Dedifferentiated amniotic fluid mesenchymal stem cell (primary cell): ENCODE data around the gene THBS1.

Experiments
- DNase-seq: peaks from one replicate; pipeline ENCODE4 v3.0.0-alpha.2; 2016; ENCODE audit errors: extremely low spot score

Gene THBS1

DNA sequence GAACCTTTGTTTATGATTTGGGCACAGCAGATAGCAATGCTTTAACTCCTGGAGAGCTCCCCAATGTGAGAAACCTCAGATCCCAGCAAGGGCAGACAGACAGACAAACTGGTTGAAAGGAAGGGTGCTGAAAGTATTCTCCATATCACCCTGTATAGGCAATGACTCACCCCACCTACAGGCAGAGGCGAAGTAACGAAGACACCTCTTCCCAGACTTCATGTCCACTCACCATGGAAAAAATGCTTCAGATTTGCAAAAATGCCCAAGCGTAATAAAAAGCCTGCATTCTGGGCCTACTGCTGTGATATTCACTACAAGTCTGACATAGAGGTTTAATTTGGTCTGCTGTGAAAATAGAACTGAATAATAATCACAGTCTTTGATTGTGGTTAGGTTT lies 50.5 kb downstream of the THBS1 start:
- no peak for DNase-seq

DNA sequence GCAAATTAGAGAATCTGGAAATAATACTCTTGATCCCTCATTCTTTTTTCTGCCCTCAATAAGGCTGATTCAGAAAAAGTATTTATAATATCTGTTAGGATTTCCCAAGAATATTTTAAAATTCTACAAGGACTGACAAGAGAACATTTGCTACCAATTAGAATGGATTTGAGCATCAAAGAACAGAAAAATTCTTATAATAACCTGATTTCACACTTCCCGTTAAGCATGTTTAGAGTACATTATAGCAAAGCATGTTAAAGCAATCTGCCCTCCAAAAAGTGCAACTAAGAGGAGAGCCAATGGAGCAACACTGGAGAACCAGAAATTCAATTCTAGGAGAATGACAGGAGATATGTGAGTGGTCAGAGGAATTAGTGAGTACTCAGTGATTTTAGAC lies 57.2 kb downstream of the THBS1 start:
- peak; percentile 21 for DNase-seq

DNA sequence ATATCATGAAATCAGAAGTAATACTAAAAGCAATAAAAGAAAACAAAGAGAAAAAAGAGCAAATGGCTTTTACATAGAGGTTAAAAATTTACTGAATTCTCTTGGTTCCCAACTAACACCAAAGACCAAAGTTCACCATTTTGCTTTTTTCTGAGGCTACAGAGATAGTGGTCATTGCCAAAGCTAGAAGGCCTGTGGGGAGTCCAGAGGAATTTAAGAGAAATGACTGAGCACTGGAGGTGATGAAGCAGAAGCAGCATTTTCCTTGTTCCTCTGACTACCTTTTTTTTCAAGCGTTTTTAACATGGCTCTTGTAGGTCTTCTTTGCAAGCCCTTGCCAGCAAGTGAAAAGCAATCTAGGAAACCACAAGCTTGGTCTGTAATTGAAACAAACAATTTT lies 58.2 kb downstream of the THBS1 start:
- no peak for DNase-seq

- DNase-seq = no peak
These were observed 59.8 kb downstream of the THBS1 start for GRCh38 chr15:39640665-39641064.

GRCh38 chr15:39641191-39641889 lies 60.5 kb downstream of the THBS1 start:
- no peak for DNase-seq

DNA sequence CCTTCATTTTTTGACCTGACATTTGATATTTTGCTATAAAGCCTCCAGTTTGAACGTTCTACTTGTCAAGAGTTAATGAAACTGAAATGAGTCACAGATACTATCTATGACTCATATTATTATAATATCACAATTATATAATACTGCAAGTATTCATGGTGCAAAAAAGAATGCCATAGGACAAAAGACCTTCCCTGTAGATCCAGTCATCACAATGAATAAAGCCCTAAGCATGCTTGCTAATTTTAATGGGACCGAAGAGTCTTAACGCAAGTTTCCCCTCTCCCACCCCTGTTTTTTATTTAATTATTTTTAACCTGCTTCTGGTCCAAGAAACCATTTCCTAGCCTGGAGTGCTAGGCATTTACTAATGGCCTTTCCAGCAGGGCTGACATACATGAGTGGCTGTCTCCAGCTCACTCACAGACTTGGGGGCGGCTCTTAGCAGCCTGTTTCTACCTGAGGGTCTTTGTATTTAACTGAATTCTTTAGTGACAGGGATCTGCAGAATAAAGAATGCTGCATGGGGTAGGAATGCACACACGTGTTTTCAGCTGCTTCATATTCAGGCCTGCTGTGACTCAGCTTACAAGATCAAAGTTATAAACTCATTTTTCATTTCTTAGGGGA lies 61.2 kb downstream of the THBS1 start:
- DNase-seq = peak; percentile 48

DNA sequence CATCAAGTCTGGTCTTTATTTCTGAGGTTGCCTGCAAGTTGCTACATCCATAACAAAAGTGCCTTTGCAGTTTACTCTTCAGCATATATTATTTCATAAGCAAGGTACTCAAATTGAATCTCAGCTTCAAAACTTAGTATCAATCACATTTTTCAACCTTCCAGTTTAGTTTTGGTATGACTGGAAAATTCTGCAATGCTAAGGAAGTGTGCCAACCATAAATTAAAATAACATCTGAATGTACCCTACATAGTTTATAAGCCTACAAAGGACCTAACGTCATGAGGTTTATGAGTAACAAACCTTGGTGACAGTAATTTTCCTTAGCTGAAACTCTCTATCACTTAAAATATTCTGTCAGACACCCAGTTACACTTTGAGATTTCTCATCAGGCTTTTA lies 62.8 kb downstream of the THBS1 start:
- DNase-seq = no peak

DNA sequence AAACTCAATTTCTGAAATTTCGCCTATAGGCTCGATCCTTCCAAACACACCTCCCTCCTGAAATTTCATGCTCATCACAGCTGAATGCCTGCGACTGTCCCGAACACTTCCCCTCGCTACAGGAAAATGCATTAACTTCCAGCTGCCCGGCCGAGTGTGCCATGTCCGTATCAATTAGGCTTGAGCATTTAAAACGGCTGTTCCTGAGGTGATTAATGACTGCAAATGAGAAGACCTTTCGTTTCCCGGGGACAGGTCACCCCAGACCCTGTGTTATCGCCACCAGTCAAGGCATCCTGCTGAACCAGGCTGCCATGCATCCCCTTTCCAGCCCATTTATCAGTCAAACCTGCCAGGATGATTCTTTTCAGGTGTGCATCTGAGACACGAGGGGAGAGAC lies 63.3 kb downstream of the THBS1 start:
- no peak for DNase-seq

DNA sequence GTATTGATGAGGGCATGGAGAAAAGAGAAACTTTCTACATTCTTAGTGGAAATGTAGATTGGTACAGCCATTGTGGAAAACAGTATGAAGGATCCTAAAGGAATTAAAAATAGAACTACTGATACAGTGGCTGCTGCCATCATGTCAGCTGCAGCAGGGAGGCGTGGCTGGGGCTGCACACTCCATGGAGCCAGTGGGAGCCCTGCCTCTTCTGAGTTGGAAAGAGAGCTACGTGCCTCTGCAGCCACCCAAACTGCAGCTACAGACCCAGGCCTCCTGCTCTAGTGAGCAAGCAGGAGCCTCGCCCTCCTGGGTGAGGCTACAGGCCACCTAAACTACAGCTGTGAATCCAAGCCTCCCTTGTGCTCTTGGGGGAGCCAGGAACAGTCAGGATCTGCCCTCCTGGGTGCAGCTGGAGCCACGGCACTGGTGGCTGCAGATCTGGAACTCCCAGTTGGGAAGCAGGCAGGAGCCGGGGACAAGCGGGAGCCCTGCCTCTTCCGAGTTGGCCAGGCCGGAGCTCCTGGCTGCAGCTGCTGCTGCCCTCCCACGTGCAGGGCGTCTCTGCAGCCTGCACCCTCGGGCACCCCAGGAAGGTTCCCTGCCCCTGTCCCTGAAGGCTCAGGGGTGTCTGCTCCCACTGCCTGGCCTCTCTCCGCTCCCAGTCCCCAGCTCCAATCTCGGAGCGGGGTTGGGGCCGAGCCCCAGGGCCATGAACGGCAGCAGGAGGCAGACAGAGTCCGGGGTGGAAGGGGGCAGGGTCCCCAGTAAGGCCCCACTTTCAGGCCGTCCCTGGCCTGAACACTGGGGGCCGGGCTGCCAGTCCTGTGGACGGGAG lies 64.5 kb downstream of the THBS1 start:
- no peak for DNase-seq

DNA sequence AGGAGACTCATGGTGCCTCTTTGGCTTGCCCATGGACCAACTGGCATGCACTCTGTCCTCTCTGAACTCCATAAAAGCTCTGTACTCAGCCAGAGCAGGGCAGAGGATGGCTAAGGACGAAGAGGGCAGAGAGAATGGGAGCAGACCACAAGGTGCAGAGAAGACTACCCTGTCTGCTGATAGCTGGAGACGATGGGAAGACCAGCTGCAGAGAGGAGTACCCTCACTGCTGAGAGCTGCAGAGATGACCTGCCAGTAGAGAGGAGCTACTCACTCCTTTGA lies 65.0 kb downstream of the THBS1 start:
- DNase-seq = no peak

GRCh38 chr15:39646425-39646824 lies 65.5 kb downstream of the THBS1 start:
- no peak for DNase-seq
